ENCODE data around the gene UGT1A4. TPM values are rescaled to one million over a fixed set of nuclear protein-coding genes. Genes with fewer than 3 reads are reported as not detected.

UGT1A4 gene
- total and polyA plus RNA-seq, 9 of the 15 experiments (the other 6 are each of a cell fraction or from before 2014, with no cell fraction given) = not detected

DNA sequence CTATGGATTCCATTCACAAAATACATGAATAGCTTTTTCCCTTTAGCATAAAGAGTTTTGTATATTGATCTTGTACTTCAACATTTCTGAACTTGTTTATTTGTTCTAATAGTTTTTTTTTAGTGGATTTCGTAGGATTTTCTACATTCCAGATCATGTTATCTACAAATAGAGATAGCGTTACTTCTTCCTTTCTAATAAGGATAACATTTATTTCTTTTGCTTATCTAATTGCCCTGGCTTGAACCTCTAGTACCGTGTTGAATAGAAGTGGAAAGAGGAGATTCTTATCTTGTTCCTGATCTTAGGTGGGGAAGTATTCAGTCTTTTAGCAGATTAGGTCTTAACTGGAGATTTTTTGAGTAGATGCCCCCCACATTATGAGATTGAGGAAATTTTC is 16.3 kb upstream of the UGT1A4 start (continued):
- TF ChIP-seq L3MBTL2 (IDR thresholded peaks at IDR 0.05) = no peak
- TF ChIP-seq, protein P1, sequence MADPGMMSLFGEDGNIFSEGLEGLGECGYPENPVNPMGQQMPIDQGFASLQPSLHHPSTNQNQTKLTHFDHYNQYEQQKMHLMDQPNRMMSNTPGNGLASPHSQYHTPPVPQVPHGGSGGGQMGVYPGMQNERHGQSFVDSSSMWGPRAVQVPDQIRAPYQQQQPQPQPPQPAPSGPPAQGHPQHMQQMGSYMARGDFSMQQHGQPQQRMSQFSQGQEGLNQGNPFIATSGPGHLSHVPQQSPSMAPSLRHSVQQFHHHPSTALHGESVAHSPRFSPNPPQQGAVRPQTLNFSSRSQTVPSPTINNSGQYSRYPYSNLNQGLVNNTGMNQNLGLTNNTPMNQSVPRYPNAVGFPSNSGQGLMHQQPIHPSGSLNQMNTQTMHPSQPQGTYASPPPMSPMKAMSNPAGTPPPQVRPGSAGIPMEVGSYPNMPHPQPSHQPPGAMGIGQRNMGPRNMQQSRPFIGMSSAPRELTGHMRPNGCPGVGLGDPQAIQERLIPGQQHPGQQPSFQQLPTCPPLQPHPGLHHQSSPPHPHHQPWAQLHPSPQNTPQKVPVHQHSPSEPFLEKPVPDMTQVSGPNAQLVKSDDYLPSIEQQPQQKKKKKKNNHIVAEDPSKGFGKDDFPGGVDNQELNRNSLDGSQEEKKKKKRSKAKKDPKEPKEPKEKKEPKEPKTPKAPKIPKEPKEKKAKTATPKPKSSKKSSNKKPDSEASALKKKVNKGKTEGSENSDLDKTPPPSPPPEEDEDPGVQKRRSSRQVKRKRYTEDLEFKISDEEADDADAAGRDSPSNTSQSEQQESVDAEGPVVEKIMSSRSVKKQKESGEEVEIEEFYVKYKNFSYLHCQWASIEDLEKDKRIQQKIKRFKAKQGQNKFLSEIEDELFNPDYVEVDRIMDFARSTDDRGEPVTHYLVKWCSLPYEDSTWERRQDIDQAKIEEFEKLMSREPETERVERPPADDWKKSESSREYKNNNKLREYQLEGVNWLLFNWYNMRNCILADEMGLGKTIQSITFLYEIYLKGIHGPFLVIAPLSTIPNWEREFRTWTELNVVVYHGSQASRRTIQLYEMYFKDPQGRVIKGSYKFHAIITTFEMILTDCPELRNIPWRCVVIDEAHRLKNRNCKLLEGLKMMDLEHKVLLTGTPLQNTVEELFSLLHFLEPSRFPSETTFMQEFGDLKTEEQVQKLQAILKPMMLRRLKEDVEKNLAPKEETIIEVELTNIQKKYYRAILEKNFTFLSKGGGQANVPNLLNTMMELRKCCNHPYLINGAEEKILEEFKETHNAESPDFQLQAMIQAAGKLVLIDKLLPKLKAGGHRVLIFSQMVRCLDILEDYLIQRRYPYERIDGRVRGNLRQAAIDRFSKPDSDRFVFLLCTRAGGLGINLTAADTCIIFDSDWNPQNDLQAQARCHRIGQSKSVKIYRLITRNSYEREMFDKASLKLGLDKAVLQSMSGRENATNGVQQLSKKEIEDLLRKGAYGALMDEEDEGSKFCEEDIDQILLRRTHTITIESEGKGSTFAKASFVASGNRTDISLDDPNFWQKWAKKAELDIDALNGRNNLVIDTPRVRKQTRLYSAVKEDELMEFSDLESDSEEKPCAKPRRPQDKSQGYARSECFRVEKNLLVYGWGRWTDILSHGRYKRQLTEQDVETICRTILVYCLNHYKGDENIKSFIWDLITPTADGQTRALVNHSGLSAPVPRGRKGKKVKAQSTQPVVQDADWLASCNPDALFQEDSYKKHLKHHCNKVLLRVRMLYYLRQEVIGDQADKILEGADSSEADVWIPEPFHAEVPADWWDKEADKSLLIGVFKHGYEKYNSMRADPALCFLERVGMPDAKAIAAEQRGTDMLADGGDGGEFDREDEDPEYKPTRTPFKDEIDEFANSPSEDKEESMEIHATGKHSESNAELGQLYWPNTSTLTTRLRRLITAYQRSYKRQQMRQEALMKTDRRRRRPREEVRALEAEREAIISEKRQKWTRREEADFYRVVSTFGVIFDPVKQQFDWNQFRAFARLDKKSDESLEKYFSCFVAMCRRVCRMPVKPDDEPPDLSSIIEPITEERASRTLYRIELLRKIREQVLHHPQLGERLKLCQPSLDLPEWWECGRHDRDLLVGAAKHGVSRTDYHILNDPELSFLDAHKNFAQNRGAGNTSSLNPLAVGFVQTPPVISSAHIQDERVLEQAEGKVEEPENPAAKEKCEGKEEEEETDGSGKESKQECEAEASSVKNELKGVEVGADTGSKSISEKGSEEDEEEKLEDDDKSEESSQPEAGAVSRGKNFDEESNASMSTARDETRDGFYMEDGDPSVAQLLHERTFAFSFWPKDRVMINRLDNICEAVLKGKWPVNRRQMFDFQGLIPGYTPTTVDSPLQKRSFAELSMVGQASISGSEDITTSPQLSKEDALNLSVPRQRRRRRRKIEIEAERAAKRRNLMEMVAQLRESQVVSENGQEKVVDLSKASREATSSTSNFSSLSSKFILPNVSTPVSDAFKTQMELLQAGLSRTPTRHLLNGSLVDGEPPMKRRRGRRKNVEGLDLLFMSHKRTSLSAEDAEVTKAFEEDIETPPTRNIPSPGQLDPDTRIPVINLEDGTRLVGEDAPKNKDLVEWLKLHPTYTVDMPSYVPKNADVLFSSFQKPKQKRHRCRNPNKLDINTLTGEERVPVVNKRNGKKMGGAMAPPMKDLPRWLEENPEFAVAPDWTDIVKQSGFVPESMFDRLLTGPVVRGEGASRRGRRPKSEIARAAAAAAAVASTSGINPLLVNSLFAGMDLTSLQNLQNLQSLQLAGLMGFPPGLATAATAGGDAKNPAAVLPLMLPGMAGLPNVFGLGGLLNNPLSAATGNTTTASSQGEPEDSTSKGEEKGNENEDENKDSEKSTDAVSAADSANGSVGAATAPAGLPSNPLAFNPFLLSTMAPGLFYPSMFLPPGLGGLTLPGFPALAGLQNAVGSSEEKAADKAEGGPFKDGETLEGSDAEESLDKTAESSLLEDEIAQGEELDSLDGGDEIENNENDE (IDR thresholded peaks at IDR 0.05; ENCODE audit: low read depth, low read length) = no peak
- TF ChIP-seq SMAD1 (IDR thresholded peaks at IDR 0.05; ENCODE audit: low read depth, low read length, partially characterized antibody) = no peak
- TF ChIP-seq U2AF2 (optimal IDR thresholded peaks at IDR 0.05; ENCODE audit: low read depth, low read length) = no peak
- TF ChIP-seq RBM15 (IDR thresholded peaks at IDR 0.05; ENCODE audit: insufficient read depth, low read length) = no peak

Measured in K562 (cell line).